Type B pancreatic cell (in vitro differentiated cells): ENCODE results near the gene MYO5A. TPM values are rescaled to one million over a fixed set of nuclear protein-coding genes. Genes with fewer than 3 reads are reported as not detected.

Experiments
- DNase-seq: peaks from one replicate; pipeline ENCODE4 v3.0.0; 2021; ENCODE audit warnings: mixed read lengths; ENCODE audit not compliant: unreplicated experiment; ENCODE audit errors: extremely low spot score
- H3K27ac Mint-ChIP-seq: 2 replicates; pipeline ENCODE4 v1.8.0; 2021; ENCODE audit warnings: mild to moderate bottlenecking, mixed read lengths
- H3K27me3 Mint-ChIP-seq: 2 replicates; pipeline ENCODE4 v1.8.0; 2021; ENCODE audit warnings: mixed read lengths
- H3K36me3 Mint-ChIP-seq: 2 replicates; pipeline ENCODE4 v1.8.0; 2021; ENCODE audit warnings: mixed read lengths
- H3K4me1 Mint-ChIP-seq: one replicate; pipeline ENCODE4 v1.8.0; 2021; ENCODE audit warnings: mixed read lengths; ENCODE audit not compliant: unreplicated experiment
- H3K4me3 Mint-ChIP-seq: 2 replicates; pipeline ENCODE4 v1.8.0; 2021; ENCODE audit warnings: mild to moderate bottlenecking, mixed read lengths
- H3K9me3 Mint-ChIP-seq: 2 replicates; pipeline ENCODE4 v1.8.0; 2021; ENCODE audit warnings: mixed read lengths
- CTCF ChIP-seq: fragments of 200-600 bp; sonication (generic); conservative IDR thresholded peaks from 2 replicates; pipeline ENCODE4 v1.5.0; 2021; ENCODE audit warnings: antibody characterized with exemption, mild to moderate bottlenecking
- total RNA-seq: library from RNA; stranded (reverse); gene quantifications from 2 replicates; pipeline ENCODE4 v1.2.1, GENCODE V29; 2021; ENCODE audit warnings: low replicate concordance

MYO5A gene
- total RNA-seq, 1 donor from 2014 or later = 20.9 TPM

DNA sequence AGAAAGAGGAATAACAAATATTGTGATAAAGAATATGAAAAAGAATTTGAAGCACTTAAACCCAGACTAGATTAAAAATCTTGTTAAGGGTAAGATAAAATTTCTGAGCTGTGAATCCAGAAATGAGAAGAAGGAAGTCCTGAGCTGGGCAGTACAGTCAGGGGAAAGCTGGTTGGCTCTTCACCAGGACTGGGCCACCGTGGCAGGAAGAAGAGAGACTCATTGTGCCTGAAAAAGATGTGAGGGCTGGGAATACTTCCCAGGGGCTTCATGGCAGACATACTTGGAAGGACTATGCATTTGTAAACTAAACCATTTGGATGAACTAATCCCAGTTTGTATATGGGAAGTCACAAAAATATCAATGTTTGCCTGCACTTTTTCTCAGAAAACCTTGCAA is 204.6 kb downstream of the MYO5A start:
- no peak overlapping the region for H3K27ac Mint-ChIP-seq
- H3K36me3 Mint-ChIP-seq = peaks cover 7% of the 10 kb centered on the region
- no peaks in the 10 kb centered on the region for H3K4me1 Mint-ChIP-seq
- H3K9me3 Mint-ChIP-seq = no peaks in the 10 kb centered on the region
- H3K27me3 Mint-ChIP-seq = no peaks in the 10 kb centered on the region
- no peak for DNase-seq
- TF ChIP-seq CTCF = no peak
- H3K4me3 Mint-ChIP-seq = no peak overlapping the region

- Mint-ChIP-seq H3K9me3 (no peaks in the 10 kb centered on the region), H3K27ac (no peak overlapping the region), H3K4me3 (no peak overlapping the region), H3K36me3 (peaks cover 13% of the 10 kb centered on the region), H3K27me3 (no peaks in the 10 kb centered on the region), H3K4me1 (no peaks in the 10 kb centered on the region)
- DNase-seq = no peak
- no peak for TF ChIP-seq CTCF
Measured at GRCh38 chr15:52318729-52319500, 209.8 kb downstream of the MYO5A start.

DNA sequence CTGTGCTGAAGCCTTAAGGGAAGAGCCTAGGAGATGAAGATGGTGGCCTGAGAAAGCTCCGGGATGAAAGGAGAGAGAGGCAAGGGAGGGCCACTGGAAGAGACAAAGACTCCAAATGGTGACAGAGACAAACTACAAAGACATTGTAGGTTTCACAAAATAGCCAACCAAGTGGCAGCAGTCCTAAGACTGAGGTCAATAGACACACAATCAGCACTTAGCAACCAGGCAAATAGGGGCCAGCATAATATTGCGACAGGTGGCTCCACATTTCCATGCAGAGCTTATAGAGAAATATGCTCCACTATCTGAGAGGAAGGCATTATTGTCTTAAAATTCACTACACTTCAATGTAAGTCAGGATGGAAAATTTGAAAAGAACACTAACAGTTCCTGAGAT is 211.0 kb downstream of the MYO5A start:
- Mint-ChIP-seq H3K9me3 (no peaks in the 10 kb centered on the region), H3K27me3 (no peaks in the 10 kb centered on the region), H3K4me3 (no peak overlapping the region), H3K36me3 (peaks cover 10% of the 10 kb centered on the region), H3K27ac (no peak overlapping the region), H3K4me1 (no peaks in the 10 kb centered on the region)
- DNase-seq = no peak
- no peak for TF ChIP-seq CTCF

- H3K27ac Mint-ChIP-seq = no peak overlapping the region
- H3K4me1 Mint-ChIP-seq = no peaks in the 10 kb centered on the region
- peaks cover 10% of the 10 kb centered on the region for H3K36me3 Mint-ChIP-seq
- no peak for TF ChIP-seq CTCF
- no peaks in the 10 kb centered on the region for H3K9me3 Mint-ChIP-seq
- no peak overlapping the region for H3K4me3 Mint-ChIP-seq
- no peaks in the 10 kb centered on the region for H3K27me3 Mint-ChIP-seq
- no peak for DNase-seq
Measured at GRCh38 chr15:52317022-52317421, 211.7 kb downstream of the MYO5A start.

GRCh38 chr15:52309154-52309548 is 219.5 kb downstream of the MYO5A start:
- Mint-ChIP-seq H3K27ac (no peak overlapping the region), H3K27me3 (no peaks in the 10 kb centered on the region)

More at GRCh38 chr15:52309154-52309548, 219.5 kb downstream of the MYO5A start:
- H3K36me3 Mint-ChIP-seq = no peaks in the 10 kb centered on the region
- no peak overlapping the region for H3K4me3 Mint-ChIP-seq
- no peak for TF ChIP-seq CTCF
- H3K4me1 Mint-ChIP-seq = peaks cover 3% of the 10 kb centered on the region
- DNase-seq = no peak
- H3K9me3 Mint-ChIP-seq = peaks cover 3% of the 10 kb centered on the region
